Esophagus squamous epithelium (tissue), 4 donors: ENCODE measurements around the gene OR5D13.

ENCODE experiments used
- CTCF ChIP-seq, 6 experiments: fragments of 450-650 bp in 4 of 6; fragments of 200-600 bp in 2 of 6; sonication (generic) in 2 of 6; IDR thresholded peaks; one replicate each; pipeline ENCODE4 v1.5.1; 2016 to 2019; ENCODE audit warnings: antibody characterized with exemption in 6 of 6, mild to moderate bottlenecking in 4 of 6, moderate library complexity in 4 of 6
- POLR2A ChIP-seq, 4 donors: fragments of 450-650 bp; IDR thresholded peaks; one replicate each; pipeline ENCODE4 v1.6.1; 2017; ENCODE audit warnings: antibody characterized with exemption in 4 of 4, mild to moderate bottlenecking in 4 of 4, moderate library complexity in 3 of 4

- TF ChIP-seq CTCF (IDR thresholded peaks at IDR 0.05) = no peak
- no peak for TF ChIP-seq POLR2A (IDR thresholded peaks at IDR 0.05)
Observed at GRCh38 chr11:55726715-55727324, 46.4 kb upstream of the OR5D13 start.
